HG03575 (cell line): ENCODE measurements around the gene B4GALT3.

Experiments used
- ATAC-seq: cut with Tn5 transposase; IDR thresholded peaks from one replicate; pipeline ENCODE4 v1.9.1; 2021; ENCODE audit not compliant: unreplicated experiment, insufficient number of reproducible peaks, low FRiP score; ENCODE audit errors: extremely low read depth

B4GALT3 gene

GRCh38 chr1:161190962-161191521, 13.7 kb upstream of the B4GALT3 start:
- no peak for ATAC-seq

- ATAC-seq: no peak
These were observed 11.7 kb upstream of the B4GALT3 start for GRCh38 chr1:161189036-161189435.

GRCh38 chr1:161188381-161188780, 11.1 kb upstream of the B4GALT3 start:
- no peak for ATAC-seq

DNA sequence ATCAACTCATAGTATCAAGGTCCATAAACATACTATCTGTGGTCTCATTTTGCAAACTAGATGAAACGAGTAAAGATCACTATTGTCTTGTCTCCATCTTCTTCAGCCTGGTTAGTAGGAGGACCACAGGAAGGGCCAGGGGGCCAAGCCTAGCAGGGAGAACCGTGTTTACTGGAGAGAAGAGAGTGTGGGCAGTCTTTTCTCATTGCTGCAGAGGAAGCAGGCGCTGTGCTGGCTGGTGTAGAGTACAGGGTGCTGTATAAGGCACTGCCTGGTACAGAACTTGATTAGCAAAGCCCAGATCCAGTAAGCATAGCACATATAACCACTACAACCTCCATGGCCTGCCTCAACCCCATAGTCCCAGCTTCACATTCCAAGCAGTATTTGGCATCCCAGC, 10.0 kb upstream of the B4GALT3 start:
- no peak for ATAC-seq

DNA sequence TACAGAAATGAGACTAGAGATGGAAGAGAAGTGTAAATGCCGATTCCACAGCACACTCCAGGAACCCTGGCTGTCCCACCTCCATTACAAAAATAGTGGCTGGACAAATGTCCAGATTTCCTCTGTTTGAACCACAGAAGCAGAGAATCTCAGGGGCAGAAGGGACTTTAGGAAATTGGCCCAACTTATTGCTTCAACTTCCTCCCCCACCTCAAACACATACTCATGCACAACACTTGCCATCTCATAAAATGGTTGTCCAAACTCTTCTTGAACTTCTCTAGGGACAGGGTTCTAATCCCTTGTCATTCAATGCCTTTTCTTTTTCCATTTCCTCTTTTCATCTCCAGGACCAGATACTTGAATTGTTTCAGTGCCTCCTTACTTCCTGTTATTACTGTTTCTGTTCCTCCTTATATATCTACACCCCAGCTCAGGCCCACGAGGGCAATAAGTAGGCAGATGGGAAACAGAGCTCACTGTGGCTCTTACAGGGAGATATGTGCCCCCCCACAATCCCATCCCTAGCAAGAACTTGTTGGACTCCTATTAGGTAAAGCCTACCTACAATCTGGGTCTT, 8.5 kb upstream of the B4GALT3 start:
- no peak for ATAC-seq

- no peak for ATAC-seq
These were observed 8.0 kb upstream of the B4GALT3 start for GRCh38 chr1:161185282-161185682.

DNA sequence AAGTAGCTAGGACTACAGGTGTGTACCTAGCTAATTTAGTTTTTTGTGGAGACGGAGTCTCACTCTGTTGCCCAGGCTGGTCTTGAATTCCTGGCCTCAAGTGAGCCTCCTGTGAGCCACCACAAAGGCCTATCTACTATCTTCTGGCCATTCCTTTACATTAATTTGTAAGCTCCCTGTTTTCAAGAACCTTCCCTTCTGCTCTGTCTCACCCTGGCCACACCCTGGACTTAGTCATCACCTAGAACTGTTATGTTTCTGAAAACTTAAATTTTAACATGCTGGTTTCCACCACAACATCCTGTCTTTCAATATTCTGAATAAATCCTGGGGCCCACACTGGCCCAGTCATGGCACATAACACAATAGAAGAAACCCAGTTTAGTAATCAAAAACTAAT, 4.9 kb upstream of the B4GALT3 start:
- no peak for ATAC-seq

DNA sequence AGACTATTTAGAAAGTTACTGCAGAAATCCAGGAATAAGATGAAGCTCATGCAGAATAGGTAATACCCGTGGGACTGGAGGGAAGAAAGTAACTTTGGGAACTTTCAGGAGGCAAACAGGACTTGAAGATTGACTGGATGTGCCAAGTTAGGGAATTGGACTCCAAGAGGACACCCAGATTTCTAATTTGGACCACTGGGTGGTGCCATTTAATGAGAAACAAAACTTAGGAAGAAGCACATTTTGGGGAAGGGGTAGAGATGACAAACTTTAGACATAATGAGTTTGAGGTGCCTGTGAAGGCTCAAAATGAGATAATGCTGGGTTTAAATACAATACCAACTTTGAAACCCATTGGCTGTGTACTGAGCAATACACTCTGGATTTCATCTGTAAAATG, 3.3 kb upstream of the B4GALT3 start:
- ATAC-seq: no peak

GRCh38 chr1:161179698-161180097, 2.4 kb upstream of the B4GALT3 start:
- no peak for ATAC-seq

GRCh38 chr1:161177936-161178244, 583 bp upstream of the B4GALT3 start:
- no peak for ATAC-seq

- ATAC-seq: no peak
These were observed 717 bp downstream of the B4GALT3 start for GRCh38 chr1:161176468-161177111.

- no peak for ATAC-seq
These were observed 1.4 kb downstream of the B4GALT3 start for GRCh38 chr1:161175771-161176453.

DNA sequence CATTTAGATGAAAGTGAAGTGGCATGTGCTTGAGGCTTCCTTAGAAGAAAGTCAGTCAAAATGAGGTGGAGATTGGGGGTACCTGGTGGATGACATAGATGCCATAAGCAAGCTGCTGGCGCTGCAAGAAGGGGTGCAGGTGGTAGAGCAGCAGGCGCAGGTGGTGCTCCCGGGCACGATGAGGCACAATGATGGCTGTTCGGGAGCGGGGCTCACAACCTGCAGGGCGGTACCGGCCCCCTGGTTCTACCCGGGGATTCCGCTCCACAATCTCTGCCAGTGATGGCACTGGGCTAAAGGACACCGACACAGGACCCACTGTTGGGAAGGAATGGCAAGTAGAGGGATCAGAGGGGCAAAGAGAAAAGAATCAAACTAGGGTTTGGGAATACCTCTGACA, 2.4 kb downstream of the B4GALT3 start:
- ATAC-seq: no peak

GRCh38 chr1:161173711-161174110, 3.6 kb downstream of the B4GALT3 start:
- ATAC-seq: no peak

GRCh38 chr1:161172776-161173376, 4.4 kb downstream of the B4GALT3 start:
- ATAC-seq: no peak

DNA sequence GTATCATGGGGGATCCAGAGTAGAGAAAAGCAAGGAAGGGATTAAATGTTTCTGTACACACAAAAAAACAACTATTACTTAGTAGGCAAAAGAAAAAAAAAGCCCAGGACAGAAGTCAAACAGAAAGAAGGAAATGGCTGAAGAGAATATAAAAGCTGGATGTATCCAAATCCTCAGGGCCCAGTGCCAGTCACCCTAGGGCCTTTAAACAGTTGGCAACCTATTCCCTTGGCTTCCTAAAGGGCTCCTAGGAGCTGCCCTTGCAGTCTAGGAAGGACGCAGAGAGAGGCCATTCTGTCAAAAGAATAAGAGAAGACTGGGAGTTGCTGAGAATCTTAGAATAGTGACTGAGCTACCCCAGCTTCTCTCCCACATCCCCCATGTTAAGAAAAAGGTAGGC, 5.0 kb downstream of the B4GALT3 start:
- ATAC-seq: no peak

DNA sequence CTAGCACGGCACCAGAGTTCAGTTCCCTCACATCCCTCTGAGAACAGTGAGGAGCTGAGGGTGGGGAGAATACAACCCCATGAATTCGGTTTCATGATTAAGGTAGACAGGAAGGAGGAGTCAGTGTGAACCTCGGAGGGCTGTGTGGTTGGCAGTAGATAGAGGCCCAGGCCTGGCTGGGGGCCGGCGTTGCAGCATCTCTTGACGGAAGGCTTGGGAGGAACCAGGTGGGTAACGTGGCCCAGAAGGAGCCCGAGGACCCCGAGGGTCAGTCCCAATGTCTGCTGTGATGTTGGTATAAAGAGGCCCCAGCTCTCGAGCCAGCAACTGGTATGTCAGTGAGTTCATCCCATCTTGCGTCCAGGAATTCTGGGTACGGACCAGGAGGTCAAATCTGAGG, 5.6 kb downstream of the B4GALT3 start:
- no peak for ATAC-seq

GRCh38 chr1:161171191-161171590, 6.1 kb downstream of the B4GALT3 start:
- no peak for ATAC-seq

GRCh38 chr1:161168906-161169305, 8.4 kb downstream of the B4GALT3 start:
- ATAC-seq: no peak
